GM23338 (cell line): Measurements from ENCODE around the gene AMOTL1. TPM values are rescaled to one million over a fixed set of nuclear protein-coding genes. Genes with fewer than 3 reads are reported as not detected.
A peak's percentile ranks its signal among the peaks of the same experiment; 100 is the strongest.

Source experiments
- ATAC-seq: fragments of 200-7000 bp; cut with Tn5 transposase; 3 replicates; pipeline ENCODE4 v1.9.1; 2020
- DNase-seq: peaks from one replicate; pipeline ENCODE4 v3.0.0-alpha.2; 2015; ENCODE audit warnings: low spot score
- H2AFZ ChIP-seq: fragments of 200-600 bp; sonication (generic); 2 replicates; pipeline ENCODE4 v1.8.0; 2016; ENCODE audit warnings: antibody characterized with exemption, mild to moderate bottlenecking, moderate library complexity
- H3F3A ChIP-seq: fragments of 200-600 bp; sonication (generic); replicated peaks from 2 replicates; pipeline ENCODE4 v1.8.0; 2017; ENCODE audit warnings: antibody characterized with exemption, mixed run types, low read depth
- H3K27ac ChIP-seq: fragments of 200-600 bp; sonication (generic); 2 replicates; pipeline ENCODE4 v1.6.1; 2016; ENCODE audit warnings: low read depth
- H3K27me3 ChIP-seq: fragments of 200-600 bp; sonication (generic); 2 replicates; pipeline ENCODE4 v1.8.0; 2016; ENCODE audit warnings: mild to moderate bottlenecking, mixed run types, moderate library complexity; ENCODE audit not compliant: insufficient read depth
- H3K36me3 ChIP-seq: fragments of 200-600 bp; sonication (generic); 2 replicates; pipeline ENCODE4 v1.8.0; 2016; ENCODE audit warnings: mild to moderate bottlenecking; ENCODE audit not compliant: insufficient read depth
- H3K4me1 ChIP-seq: fragments of 200-600 bp; sonication (generic); 2 replicates; pipeline ENCODE4 v1.8.0; 2016; ENCODE audit warnings: mild to moderate bottlenecking, moderate library complexity; ENCODE audit not compliant: insufficient read depth
- H3K4me2 ChIP-seq: fragments of 200-600 bp; sonication (generic); 2 replicates; pipeline ENCODE4 v1.7.1; 2017; ENCODE audit warnings: mixed run types
- H3K4me3 ChIP-seq: fragments of 200-600 bp; sonication (generic); 2 replicates; pipeline ENCODE4 v1.6.1; 2016; ENCODE audit warnings: mixed run types
- H3K79me2 ChIP-seq: fragments of 200-600 bp; sonication (generic); replicated peaks from 2 replicates; pipeline ENCODE4 v1.8.0; 2017; ENCODE audit warnings: mild to moderate bottlenecking; ENCODE audit not compliant: insufficient read depth
- H3K9me2 ChIP-seq: fragments of 200-600 bp; sonication (generic); 2 replicates; pipeline ENCODE4 v1.8.0; 2017; ENCODE audit not compliant: insufficient read depth
- H4K20me1 ChIP-seq: fragments of 200-600 bp; sonication (generic); replicated peaks from 2 replicates; pipeline ENCODE4 v1.8.0; 2017; ENCODE audit warnings: mild to moderate bottlenecking; ENCODE audit not compliant: insufficient read depth
- H3K27ac Mint-ChIP-seq: 2 replicates; pipeline ENCODE4 v1.8.0; 2020; ENCODE audit warnings: inconsistent platforms, mild to moderate bottlenecking, moderate library complexity, mixed read lengths
- H3K27me3 Mint-ChIP-seq: 3 replicates; pipeline ENCODE4 v1.8.0; 2022; ENCODE audit warnings: low read depth, mild to moderate bottlenecking, moderate library complexity, mixed read lengths, inconsistent platforms; ENCODE audit not compliant: insufficient read depth, poor library complexity
- H3K36me3 Mint-ChIP-seq: 3 replicates; pipeline ENCODE4 v1.8.0; 2021; ENCODE audit warnings: low read depth, mild to moderate bottlenecking, inconsistent platforms, moderate library complexity, mixed read lengths
- H3K4me1 Mint-ChIP-seq: 3 replicates; pipeline ENCODE4 v1.8.0; 2020; ENCODE audit warnings: mild to moderate bottlenecking, inconsistent platforms, mixed read lengths
- H3K4me3 Mint-ChIP-seq: 3 replicates; pipeline ENCODE4 v1.8.0; 2021; ENCODE audit warnings: moderate library complexity, mild to moderate bottlenecking, inconsistent platforms, mixed read lengths
- H3K9me3 Mint-ChIP-seq: 3 replicates; pipeline ENCODE4 v1.8.0; 2020; ENCODE audit warnings: moderate library complexity, mild to moderate bottlenecking, inconsistent platforms, mixed read lengths
- CREB1 ChIP-seq: fragments of 250-450 bp; sonication (Bioruptor Pico); IDR thresholded peaks from 2 replicates; pipeline ENCODE4 v1.5.0; 2020; ENCODE audit warnings: low read depth, mild to moderate bottlenecking, moderate library complexity
- CTCF ChIP-seq, 2 experiments: fragments of 200-600 bp in 1 of 2; sonication (generic) in 1 of 2; conservative IDR thresholded peaks; 2 replicates each; pipeline versions ENCODE4 v1.5.1 to v1.6.1; 2016 to 2017; ENCODE audit warnings: antibody characterized with exemption in 2 of 2, low read depth in 2 of 2, mild to moderate bottlenecking in 2 of 2, moderate library complexity in 1 of 2
- JUNB ChIP-seq: IDR thresholded peaks from one replicate; pipeline ENCODE4 v1.6.1; 2016; ENCODE audit warnings: antibody characterized with exemption; ENCODE audit not compliant: unreplicated experiment
- REST ChIP-seq: IDR thresholded peaks from one replicate; pipeline ENCODE4 v1.6.1; 2018; ENCODE audit warnings: antibody characterized with exemption; ENCODE audit not compliant: unreplicated experiment
- STAT1 ChIP-seq: IDR thresholded peaks from one replicate; pipeline ENCODE4 v1.6.1; 2016; ENCODE audit warnings: antibody characterized with exemption; ENCODE audit not compliant: unreplicated experiment
- ZNF331 ChIP-seq: fragments of 250-450 bp; sonication (Bioruptor Pico); IDR thresholded peaks from 2 replicates; pipeline ENCODE4 v1.5.0; 2020; ENCODE audit warnings: low read depth, mild to moderate bottlenecking, moderate library complexity
- polyA plus RNA-seq: library from polyadenylated mRNA; unstranded; fragments of >200 nt; fragmentation: Nextera tagmentation; extraction: Ambion mirVana; gene quantifications from 2 replicates; pipeline ENCODE4 v1.2.1, GENCODE V29; 2016
- total RNA-seq: library from RNA; depleted of rRNA; stranded (reverse); fragments of >200 nt; shearing (Covaris generic); gene quantifications from 2 replicates; pipeline ENCODE4 v1.2.3, GENCODE V29; 2014
- TF ChIP-seq, protein P1 (sequence below): fragments of 250-450 bp; sonication (Bioruptor Pico); IDR thresholded peaks from 2 replicates; pipeline ENCODE4 v1.5.0; 2020; ENCODE audit warnings: mild to moderate bottlenecking, moderate library complexity

Gene AMOTL1
- total and polyA plus RNA-seq, 2 experiments from 2014 or later: 4.3 to 18.7 TPM

- peaks cover 10% of the 10 kb centered on the region for H4K20me1 ChIP-seq
- DNase-seq: no peak
- H3K4me1 Mint-ChIP-seq: peaks cover 38% of the 10 kb centered on the region
- peaks cover 99% of the 10 kb centered on the region for H3K79me2 ChIP-seq
- no peak overlapping the region for H3K27ac Mint-ChIP-seq
- H2AFZ ChIP-seq: no peak overlapping the region
- ATAC-seq: no peak
- peaks cover 5% of the 10 kb centered on the region; the same call in 2 of the 3 replicates for H3K9me3 Mint-ChIP-seq
- no peak overlapping the region; the same call in 2 of the 3 replicates for H3K4me3 Mint-ChIP-seq
- peaks cover 11% of the 10 kb centered on the region for H3K9me2 ChIP-seq
- H3K27me3 Mint-ChIP-seq: peaks cover 4% of the 10 kb centered on the region
- TF ChIP-seq, protein P1, sequence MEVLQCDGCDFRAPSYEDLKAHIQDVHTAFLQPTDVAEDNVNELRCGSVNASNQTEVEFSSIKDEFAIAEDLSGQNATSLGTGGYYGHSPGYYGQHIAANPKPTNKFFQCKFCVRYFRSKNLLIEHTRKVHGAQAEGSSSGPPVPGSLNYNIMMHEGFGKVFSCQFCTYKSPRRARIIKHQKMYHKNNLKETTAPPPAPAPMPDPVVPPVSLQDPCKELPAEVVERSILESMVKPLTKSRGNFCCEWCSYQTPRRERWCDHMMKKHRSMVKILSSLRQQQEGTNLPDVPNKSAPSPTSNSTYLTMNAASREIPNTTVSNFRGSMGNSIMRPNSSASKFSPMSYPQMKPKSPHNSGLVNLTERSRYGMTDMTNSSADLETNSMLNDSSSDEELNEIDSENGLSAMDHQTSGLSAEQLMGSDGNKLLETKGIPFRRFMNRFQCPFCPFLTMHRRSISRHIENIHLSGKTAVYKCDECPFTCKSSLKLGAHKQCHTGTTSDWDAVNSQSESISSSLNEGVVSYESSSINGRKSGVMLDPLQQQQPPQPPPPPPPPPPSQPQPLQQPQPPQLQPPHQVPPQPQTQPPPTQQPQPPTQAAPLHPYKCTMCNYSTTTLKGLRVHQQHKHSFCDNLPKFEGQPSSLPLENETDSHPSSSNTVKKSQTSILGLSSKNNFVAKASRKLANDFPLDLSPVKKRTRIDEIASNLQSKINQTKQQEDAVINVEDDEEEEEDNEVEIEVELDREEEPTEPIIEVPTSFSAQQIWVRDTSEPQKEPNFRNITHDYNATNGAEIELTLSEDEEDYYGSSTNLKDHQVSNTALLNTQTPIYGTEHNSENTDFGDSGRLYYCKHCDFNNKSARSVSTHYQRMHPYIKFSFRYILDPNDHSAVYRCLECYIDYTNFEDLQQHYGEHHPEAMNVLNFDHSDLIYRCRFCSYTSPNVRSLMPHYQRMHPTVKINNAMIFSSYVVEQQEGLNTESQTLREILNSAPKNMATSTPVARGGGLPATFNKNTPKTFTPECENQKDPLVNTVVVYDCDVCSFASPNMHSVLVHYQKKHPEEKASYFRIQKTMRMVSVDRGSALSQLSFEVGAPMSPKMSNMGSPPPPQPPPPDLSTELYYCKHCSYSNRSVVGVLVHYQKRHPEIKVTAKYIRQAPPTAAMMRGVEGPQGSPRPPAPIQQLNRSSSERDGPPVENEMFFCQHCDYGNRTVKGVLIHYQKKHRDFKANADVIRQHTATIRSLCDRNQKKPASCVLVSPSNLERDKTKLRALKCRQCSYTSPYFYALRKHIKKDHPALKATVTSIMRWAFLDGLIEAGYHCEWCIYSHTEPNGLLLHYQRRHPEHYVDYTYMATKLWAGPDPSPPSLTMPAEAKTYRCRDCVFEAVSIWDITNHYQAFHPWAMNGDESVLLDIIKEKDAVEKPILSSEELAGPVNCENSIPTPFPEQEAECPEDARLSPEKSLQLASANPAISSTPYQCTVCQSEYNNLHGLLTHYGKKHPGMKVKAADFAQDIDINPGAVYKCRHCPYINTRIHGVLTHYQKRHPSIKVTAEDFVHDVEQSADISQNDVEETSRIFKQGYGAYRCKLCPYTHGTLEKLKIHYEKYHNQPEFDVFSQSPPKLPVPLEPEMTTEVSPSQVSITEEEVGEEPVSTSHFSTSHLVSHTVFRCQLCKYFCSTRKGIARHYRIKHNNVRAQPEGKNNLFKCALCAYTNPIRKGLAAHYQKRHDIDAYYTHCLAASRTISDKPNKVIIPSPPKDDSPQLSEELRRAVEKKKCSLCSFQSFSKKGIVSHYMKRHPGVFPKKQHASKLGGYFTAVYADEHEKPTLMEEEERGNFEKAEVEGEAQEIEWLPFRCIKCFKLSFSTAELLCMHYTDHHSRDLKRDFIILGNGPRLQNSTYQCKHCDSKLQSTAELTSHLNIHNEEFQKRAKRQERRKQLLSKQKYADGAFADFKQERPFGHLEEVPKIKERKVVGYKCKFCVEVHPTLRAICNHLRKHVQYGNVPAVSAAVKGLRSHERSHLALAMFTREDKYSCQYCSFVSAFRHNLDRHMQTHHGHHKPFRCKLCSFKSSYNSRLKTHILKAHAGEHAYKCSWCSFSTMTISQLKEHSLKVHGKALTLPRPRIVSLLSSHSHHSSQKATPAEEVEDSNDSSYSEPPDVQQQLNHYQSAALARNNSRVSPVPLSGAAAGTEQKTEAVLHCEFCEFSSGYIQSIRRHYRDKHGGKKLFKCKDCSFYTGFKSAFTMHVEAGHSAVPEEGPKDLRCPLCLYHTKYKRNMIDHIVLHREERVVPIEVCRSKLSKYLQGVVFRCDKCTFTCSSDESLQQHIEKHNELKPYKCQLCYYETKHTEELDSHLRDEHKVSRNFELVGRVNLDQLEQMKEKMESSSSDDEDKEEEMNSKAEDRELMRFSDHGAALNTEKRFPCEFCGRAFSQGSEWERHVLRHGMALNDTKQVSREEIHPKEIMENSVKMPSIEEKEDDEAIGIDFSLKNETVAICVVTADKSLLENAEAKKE: 0 out of 2 replicates have a peak, but pooled peaks have one; percentile 10
- TF ChIP-seq JUNB (no peak), CREB1 (no peak), STAT1 (no peak), REST (no peak), ZNF331 (CRISPR knock-in tag) (no peak), CTCF (conservative IDR thresholded peaks at IDR 0.05; ENCODE audit: low read depth in 2 of 2) (no peak)
- H3K4me3 ChIP-seq: no peak overlapping the region
- H3K27me3 ChIP-seq: peaks cover 1% of the 10 kb centered on the region; the same call in 1 of the 2 replicates
- H3K27ac ChIP-seq: no peak overlapping the region
- H3K36me3 ChIP-seq: no peaks in the 10 kb centered on the region
- peak overlapping the region; percentile 62; the same call in 1 of the 2 replicates for H3K4me2 ChIP-seq
- no peaks in the 10 kb centered on the region for H3F3A ChIP-seq
- H3K36me3 Mint-ChIP-seq: peaks cover 4% of the 10 kb centered on the region; the same call in 2 of the 3 replicates
- H3K4me1 ChIP-seq: peaks cover 29% of the 10 kb centered on the region
Observed at GRCh38 chr11:94775567-94776327, 7.6 kb downstream of the AMOTL1 start.
